Bronchial epithelial cell (primary cell): Measurements from ENCODE around the gene FXYD6. TPM values are rescaled to one million over a fixed set of nuclear protein-coding genes. Genes with fewer than 3 reads are reported as not detected.

Experiments
- DNase-seq: peaks from one replicate; pipeline ENCODE4 v3.0.0-alpha.2; 2010; ENCODE audit warnings: low read depth
- FAIRE-seq: peaks from 2 replicates; lab custom pipeline; 2011; peaks lifted over from hg19 to GRCh38; lab: Jason Lieb, UNC
- H3K27me3 ChIP-seq: 2 replicates; pipeline ENCODE4 v1.5.1; 2011; ENCODE audit warnings: low read length; ENCODE audit not compliant: control insufficient read depth, insufficient read depth
- H3K36me3 ChIP-seq: 2 replicates; pipeline ENCODE4 v1.5.1; 2011; ENCODE audit warnings: low read length; ENCODE audit not compliant: control insufficient read depth, insufficient read depth
- H3K4me3 ChIP-seq: 2 replicates; pipeline ENCODE4 v1.5.1; 2011; ENCODE audit warnings: mild to moderate bottlenecking, low read depth, low read length, control low read depth
- total RNA-seq: library from RNA; depleted of rRNA; stranded (reverse); fragments of >200 nt; gene quantifications from 2 replicates; pipeline ENCODE4 v1.2.1, GENCODE V29; 2014
- TF ChIP-seq, protein P1 (sequence below): IDR thresholded peaks from 2 replicates; pipeline ENCODE4 v1.5.1; 2011; ENCODE audit warnings: mild to moderate bottlenecking, moderate library complexity, low read length, control low read depth, inconsistent platforms; ENCODE audit not compliant: insufficient read depth, severe bottlenecking

FXYD6 gene
- total RNA-seq, 1 donor from 2014 or later, result not detected

DNA sequence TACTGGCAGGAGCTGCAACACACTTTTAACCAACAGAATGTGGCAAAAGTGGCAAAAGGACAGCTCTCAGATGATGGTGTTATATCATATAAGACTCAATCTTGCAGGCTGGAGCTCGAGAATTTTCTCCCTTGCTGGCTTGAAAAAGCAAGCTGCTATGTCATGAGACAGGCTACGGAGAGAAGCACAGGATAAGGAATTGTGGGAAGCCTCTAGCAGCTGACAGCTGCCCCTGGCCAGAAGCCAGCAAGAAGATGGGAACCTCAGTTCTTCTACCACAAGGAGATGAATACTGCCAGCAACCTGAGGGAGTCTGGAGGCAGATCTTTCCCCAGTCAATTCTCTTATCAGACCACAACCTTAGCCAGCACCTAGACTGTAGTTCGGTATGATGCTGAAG, 24.6 kb downstream of the FXYD6 start:
- Histone ChIP-seq H3K27me3 (no peaks in the 10 kb centered on the region), H3K4me3 (no peak overlapping the region), H3K36me3 (no peaks in the 10 kb centered on the region)
- DNase-seq, result no peak
- TF ChIP-seq, protein P1, sequence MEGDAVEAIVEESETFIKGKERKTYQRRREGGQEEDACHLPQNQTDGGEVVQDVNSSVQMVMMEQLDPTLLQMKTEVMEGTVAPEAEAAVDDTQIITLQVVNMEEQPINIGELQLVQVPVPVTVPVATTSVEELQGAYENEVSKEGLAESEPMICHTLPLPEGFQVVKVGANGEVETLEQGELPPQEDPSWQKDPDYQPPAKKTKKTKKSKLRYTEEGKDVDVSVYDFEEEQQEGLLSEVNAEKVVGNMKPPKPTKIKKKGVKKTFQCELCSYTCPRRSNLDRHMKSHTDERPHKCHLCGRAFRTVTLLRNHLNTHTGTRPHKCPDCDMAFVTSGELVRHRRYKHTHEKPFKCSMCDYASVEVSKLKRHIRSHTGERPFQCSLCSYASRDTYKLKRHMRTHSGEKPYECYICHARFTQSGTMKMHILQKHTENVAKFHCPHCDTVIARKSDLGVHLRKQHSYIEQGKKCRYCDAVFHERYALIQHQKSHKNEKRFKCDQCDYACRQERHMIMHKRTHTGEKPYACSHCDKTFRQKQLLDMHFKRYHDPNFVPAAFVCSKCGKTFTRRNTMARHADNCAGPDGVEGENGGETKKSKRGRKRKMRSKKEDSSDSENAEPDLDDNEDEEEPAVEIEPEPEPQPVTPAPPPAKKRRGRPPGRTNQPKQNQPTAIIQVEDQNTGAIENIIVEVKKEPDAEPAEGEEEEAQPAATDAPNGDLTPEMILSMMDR, result no peak
- no peak for FAIRE-seq

DNA sequence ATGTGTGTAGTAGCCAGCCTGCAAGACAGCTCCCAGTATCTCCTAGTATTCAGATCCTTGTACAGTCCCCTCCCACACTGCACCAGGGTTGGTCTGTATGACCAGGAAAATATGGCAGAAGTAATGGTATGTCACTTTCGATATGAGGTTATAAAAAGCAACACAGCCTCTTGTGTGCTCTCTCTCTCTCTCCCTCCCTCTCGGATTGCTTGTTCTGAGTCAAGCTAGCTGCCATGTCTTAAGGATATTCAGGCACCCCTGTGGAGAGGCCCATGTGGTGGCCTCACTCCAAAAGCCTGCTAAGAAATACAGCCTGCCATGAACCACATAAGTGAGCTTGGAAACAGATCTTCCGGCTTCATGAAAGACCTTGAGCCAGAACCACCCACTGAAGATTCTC, 25.4 kb downstream of the FXYD6 start:
- Histone ChIP-seq H3K4me3 (no peak overlapping the region), H3K27me3 (no peaks in the 10 kb centered on the region), H3K36me3 (no peaks in the 10 kb centered on the region)
- no peak for FAIRE-seq
- no peak for DNase-seq
- TF ChIP-seq, protein P1, result no peak

DNA sequence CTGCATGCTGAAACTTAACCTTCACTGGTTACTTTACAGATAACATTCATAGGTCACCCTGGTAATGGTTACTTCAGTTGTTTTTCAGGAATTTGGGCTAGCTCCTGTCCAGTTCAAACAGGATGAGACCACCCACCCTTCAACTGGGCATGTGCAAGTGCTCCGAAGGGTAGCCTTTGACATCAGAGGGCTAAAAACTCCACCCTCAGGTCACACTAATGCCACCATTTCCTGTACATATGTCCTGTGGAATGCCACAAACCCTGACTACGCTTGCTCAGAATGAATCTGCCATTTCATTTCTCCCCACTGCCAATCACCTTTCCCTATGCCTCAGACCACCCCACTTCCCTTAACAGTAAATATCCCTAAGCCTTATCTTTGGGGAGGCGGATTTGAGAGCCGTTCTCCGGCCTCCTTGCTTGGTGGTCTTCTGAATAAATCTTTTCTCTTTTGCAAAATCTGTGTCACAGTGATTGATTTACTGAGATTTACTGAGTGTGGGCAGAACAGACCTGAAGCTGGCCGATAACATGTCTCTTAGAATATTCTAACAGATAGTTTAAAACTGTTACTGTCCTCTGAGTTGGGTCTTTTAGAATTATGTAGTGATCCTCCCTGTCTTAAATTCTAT, 26.6 kb downstream of the FXYD6 start:
- TF ChIP-seq, protein P1, result no peak
- H3K4me3 ChIP-seq, result no peak overlapping the region
- DNase-seq (no peak), FAIRE-seq (no peak)
- no peaks in the 10 kb centered on the region for H3K36me3 ChIP-seq
- no peaks in the 10 kb centered on the region for H3K27me3 ChIP-seq

DNA sequence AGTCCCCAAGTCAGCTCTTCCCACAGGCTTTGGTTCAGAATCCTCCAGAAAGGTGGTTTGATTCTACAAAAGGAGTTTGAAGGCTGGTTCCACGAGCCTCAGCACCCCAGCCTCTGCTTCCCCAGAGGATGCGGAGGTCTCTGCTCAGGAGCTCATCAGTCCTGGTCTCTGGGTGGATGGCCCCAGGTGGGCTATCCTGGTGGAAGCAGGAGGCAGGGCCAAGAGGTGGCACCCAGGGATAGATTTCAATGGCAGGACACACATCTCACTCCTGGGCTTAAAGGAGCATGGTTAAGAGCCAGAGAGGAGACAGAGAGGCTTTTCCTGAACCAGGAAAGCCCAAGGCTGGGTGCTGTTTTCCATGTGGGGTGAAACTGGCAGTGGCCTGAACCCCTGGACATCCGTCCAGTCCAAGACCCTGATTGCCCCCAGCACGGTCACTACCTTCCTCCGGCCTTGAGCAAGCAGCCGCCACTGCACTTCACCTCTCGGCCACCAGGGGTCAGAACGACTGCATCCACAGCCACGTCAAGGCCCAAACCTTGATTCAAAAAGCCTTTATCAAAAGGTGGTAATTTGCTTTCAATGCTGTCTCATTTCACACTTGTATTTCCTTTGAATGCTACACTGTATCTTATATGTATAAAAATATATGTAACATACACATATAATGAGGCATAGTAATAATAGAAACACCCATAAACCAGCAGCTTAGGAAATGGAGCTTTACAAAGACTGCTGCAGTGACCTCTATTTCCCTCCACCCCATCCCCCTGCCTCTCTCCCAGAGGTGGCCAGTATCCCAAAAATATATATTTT, 32.6 kb downstream of the FXYD6 start:
- peaks cover 2% of the 10 kb centered on the region for H3K27me3 ChIP-seq
- TF ChIP-seq, protein P1, result peak; percentile 89
- FAIRE-seq (no peak), DNase-seq (peak; percentile 57)
- H3K36me3 ChIP-seq, result no peaks in the 10 kb centered on the region
- H3K4me3 ChIP-seq, result no peak overlapping the region

DNA sequence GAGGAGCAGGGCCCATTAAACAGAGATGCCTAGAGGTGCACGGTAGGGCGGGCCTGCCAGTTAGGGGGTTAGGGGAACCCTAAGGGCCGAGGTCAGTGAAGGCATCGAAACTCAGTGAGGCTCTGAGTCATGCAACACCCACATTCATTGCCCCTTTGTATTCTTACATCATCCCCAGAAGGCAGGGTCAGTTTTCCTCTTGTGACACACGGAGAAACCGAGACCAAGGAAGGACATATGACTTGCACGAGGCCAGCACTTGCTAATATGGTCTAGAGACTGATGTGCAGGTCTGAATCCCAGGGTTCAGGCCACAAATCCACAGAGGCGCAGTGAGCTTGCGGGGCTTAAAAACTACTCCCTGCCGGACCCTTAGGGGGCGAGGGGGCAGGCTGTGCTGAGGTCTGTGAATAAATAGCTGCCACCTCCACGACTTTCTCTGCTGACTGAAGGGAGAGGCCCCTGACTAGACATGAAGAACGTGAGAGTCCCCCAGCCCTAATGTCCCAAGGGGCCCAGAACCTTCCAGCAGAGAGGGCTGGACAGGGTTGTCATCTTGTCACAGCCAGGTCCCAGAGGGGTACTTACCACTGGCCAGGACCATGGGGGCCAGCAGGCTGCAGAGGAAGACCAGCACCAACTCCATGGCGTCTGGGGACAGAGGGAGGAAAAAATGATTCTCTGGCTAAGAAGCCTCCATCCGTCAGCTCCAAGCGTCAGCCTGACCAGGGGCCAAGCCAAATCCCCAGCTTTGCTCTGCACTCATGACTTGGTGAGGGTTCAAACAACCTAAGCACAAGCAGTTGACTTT, 34.1 kb downstream of the FXYD6 start:
- FAIRE-seq (no peak), DNase-seq (no peak)
- Histone ChIP-seq H3K36me3 (no peaks in the 10 kb centered on the region), H3K27me3 (peaks cover 5% of the 10 kb centered on the region), H3K4me3 (no peak overlapping the region)
- TF ChIP-seq, protein P1, result no peak
